ENCODE measurements around the gene PAPOLB. TPM values are rescaled to one million over a fixed set of nuclear protein-coding genes. Genes with fewer than 3 reads are reported as not detected.

Gene PAPOLB
- total and polyA plus RNA-seq, 10 of the 15 experiments (the other 5 are each of a cell fraction or from before 2014, with no cell fraction given), result 0.01 TPM; not detected in 9

GRCh38 chr7:4836206-4836661 lies 25.6 kb downstream of the PAPOLB start:
- H3K4me2 ChIP-seq (ENCODE audit: control insufficient read depth, insufficient read depth), result no peak overlapping the region

GRCh38 chr7:4835398-4836205 lies 26.2 kb downstream of the PAPOLB start:
- CTCF ChIA-PET, result no interaction called here

More at GRCh38 chr7:4836206-4836661, 25.6 kb downstream of the PAPOLB start:
- Histone ChIP-seq H3K9ac (ENCODE audit: control insufficient read depth, insufficient read depth, low read length) (no peak overlapping the region), H3K4me1 (ENCODE audit: control insufficient read depth, insufficient read depth, low read length) (no peaks in the 10 kb centered on the region), H3K36me3 (ENCODE audit: control insufficient read depth in 2 of 2, insufficient read depth in 2 of 2, low read length in 1 of 2) (no peaks in the 10 kb centered on the region), H3K9me3 (replicated peaks; ENCODE audit: control insufficient read depth, insufficient read depth, low read length) (no peaks in the 10 kb centered on the region), H3K27ac (ENCODE audit: control insufficient read depth, insufficient read depth) (no peak overlapping the region), H3K79me2 (ENCODE audit: control insufficient read depth, insufficient read depth, low read length) (no peaks in the 10 kb centered on the region), H3K27me3 (replicated peaks in 1 of 2; ENCODE audit: control insufficient read depth in 2 of 2, insufficient read depth in 2 of 2, low read length in 1 of 2) (no peaks in the 10 kb centered on the region; a peak in 1 of 4 replicates), H2AFZ (ENCODE audit: control insufficient read depth, low read depth, low read length) (no peak overlapping the region), H4K20me1 (ENCODE audit: control insufficient read depth, insufficient read depth) (no peaks in the 10 kb centered on the region), H3K4me3 (no peak overlapping the region)
- in situ Hi-C loops (cut with MboI) (no loop called here), intact Hi-C loops (cut with micrococcal nuclease; ENCODE audit: unreplicated experiment) (no loop called here)
- 80% methylated on average over 30 of the region's 30 CpGs for WGBS (ENCODE audit: insufficient coverage, insufficient replicate concordance, low lambda C conversion rate, missing lambda C conversion rate)
- TF ChIP-seq BCL11A (IDR thresholded peaks at IDR 0.05; ENCODE audit: low read depth, low read length) (no peak), TCF3 (IDR thresholded peaks at IDR 0.05; ENCODE audit: borderline replicate concordance, insufficient read depth, low read depth, low read length) (no peak), RAD51 (IDR thresholded peaks at IDR 0.05) (no peak), RELA (IDR thresholded peaks at IDR 0.05; ENCODE audit: borderline replicate concordance, partially characterized antibody) (no peak), SRF (IDR thresholded peaks at IDR 0.05; ENCODE audit: low read depth in 2 of 2, low read length in 2 of 2) (no peak), HDGF (IDR thresholded peaks at IDR 0.05) (no peak)
- FAIRE-seq, result no peak
- no peak for ATAC-seq
- ChIA-PET CTCF (no interaction called here), RAD21 (ENCODE audit: unreplicated experiment) (no interaction called here), POLR2A (no interaction called here), SMC1A (ENCODE audit: uncharacterized antibody, unreplicated experiment) (no interaction called here)
- no TSS peak for BruUV-seq (replicated peaks)
- DNase-seq (ENCODE audit: low read depth, low spot score), result no peak

More at GRCh38 chr7:4835398-4836205, 26.2 kb downstream of the PAPOLB start:
- H3K27ac ChIP-seq (ENCODE audit: control insufficient read depth, insufficient read depth), result no peak overlapping the region
- no peaks in the 10 kb centered on the region for H4K20me1 ChIP-seq (ENCODE audit: control insufficient read depth, insufficient read depth)
- no peaks in the 10 kb centered on the region for H3K79me2 ChIP-seq (ENCODE audit: control insufficient read depth, insufficient read depth, low read length)
- H3K4me2 ChIP-seq (ENCODE audit: control insufficient read depth, insufficient read depth), result no peak overlapping the region
- no peaks in the 10 kb centered on the region; a peak in 1 of 4 replicates for H3K27me3 ChIP-seq (replicated peaks in 1 of 2; ENCODE audit: control insufficient read depth in 2 of 2, insufficient read depth in 2 of 2, low read length in 1 of 2)
- SMC1A ChIA-PET (ENCODE audit: uncharacterized antibody, unreplicated experiment), result no interaction called here
- RAD21 ChIA-PET (ENCODE audit: unreplicated experiment), result no interaction called here
- no peak for TF ChIP-seq PAX5 (IDR thresholded peaks at IDR 0.05; ENCODE audit: borderline replicate concordance, low read depth, low read length)
- peak; percentile 86 for TF ChIP-seq NFXL1 (IDR thresholded peaks at IDR 0.05; ENCODE audit: borderline replicate concordance)
- POLR2A ChIA-PET, result no interaction called here
- H3K4me1 ChIP-seq (ENCODE audit: control insufficient read depth, insufficient read depth, low read length), result no peaks in the 10 kb centered on the region
- H3K36me3 ChIP-seq (ENCODE audit: control insufficient read depth in 2 of 2, insufficient read depth in 2 of 2, low read length in 1 of 2), result no peaks in the 10 kb centered on the region
- H3K4me3 ChIP-seq, result no peak overlapping the region
- ATAC-seq, result no peak
- FAIRE-seq, result no peak
- no peak overlapping the region for H3K9ac ChIP-seq (ENCODE audit: control insufficient read depth, insufficient read depth, low read length)
- DNase-seq (ENCODE audit: low read depth, low spot score), result no peak
- in situ Hi-C loops (cut with MboI) (no loop called here), intact Hi-C loops (cut with micrococcal nuclease; ENCODE audit: unreplicated experiment) (no loop called here)
- no peak overlapping the region for H2AFZ ChIP-seq (ENCODE audit: control insufficient read depth, low read depth, low read length)
- 49% methylated on average over 28 of the region's 28 CpGs for WGBS (ENCODE audit: insufficient coverage, insufficient replicate concordance, low lambda C conversion rate, missing lambda C conversion rate)
- BruUV-seq (replicated peaks), result no TSS peak
- H3K9me3 ChIP-seq (replicated peaks; ENCODE audit: control insufficient read depth, insufficient read depth, low read length), result no peaks in the 10 kb centered on the region

Data from GM12878 (cell line).